Panc1 (cell line): ENCODE measurements around the gene DDAH1. TPM values are rescaled to one million over a fixed set of nuclear protein-coding genes. Genes with fewer than 3 reads are reported as not detected.

Source experiments
- ATAC-seq: fragments of 200-7000 bp; cut with Tn5 transposase; 2 replicates; pipeline ENCODE4 v1.9.1; 2020; ENCODE audit warnings: mild to moderate bottlenecking, moderate library complexity
- BruUV-seq: library from RNA; stranded (reverse); fragments of 400-500 nt; replicated peaks from 2 replicates; lab custom pipeline; 2021; lab: Mats Ljungman, UMichigan
- CTCF ChIA-PET: fragments of 300-600 bp; sonication (Branson Sonifier 250); formaldehyde crosslinking; loops from one replicate; lab custom pipeline; 2022; ENCODE audit warnings: antibody characterized with exemption; lab: Charles Lee
- POLR2A ChIA-PET: fragments of 300-600 bp; sonication (Branson Sonifier 250); formaldehyde crosslinking; loops from one replicate; lab custom pipeline; 2022; ENCODE audit warnings: antibody characterized with exemption; lab: Charles Lee
- DNase-seq: peaks from one replicate; pipeline ENCODE4 v3.0.0-alpha.2; 2010; ENCODE audit warnings: low read depth, low spot score
- H3K27ac ChIP-seq: 2 replicates; pipeline ENCODE4 v1.5.1; 2011; ENCODE audit warnings: mild to moderate bottlenecking, low read length, inconsistent platforms
- H3K27me3 ChIP-seq: fragments of 200-500 bp; sonication (Bioruptor generic); 2 replicates; pipeline ENCODE4 v1.6.0; 2014; ENCODE audit warnings: low read length, inconsistent platforms; ENCODE audit not compliant: control insufficient read depth, insufficient read depth
- H3K36me3 ChIP-seq: fragments of 200-500 bp; sonication (Bioruptor generic); 2 replicates; pipeline ENCODE4 v1.5.1; 2014; ENCODE audit warnings: inconsistent platforms, mild to moderate bottlenecking, low read length, moderate library complexity; ENCODE audit not compliant: control insufficient read depth, insufficient read depth
- H3K4me1 ChIP-seq: 2 replicates; pipeline ENCODE4 v1.5.1; 2011; ENCODE audit warnings: inconsistent platforms, mild to moderate bottlenecking, low read length, moderate library complexity; ENCODE audit not compliant: control insufficient read depth, insufficient read depth
- H3K4me3 ChIP-seq, 2 experiments: 2 replicates each; pipeline ENCODE4 v1.5.1; 2011 to 2012; ENCODE audit warnings: low read depth in 2 of 2, low read length in 2 of 2, mild to moderate bottlenecking in 2 of 2, inconsistent platforms in 1 of 2, moderate library complexity in 1 of 2
- H3K9me3 ChIP-seq: fragments of 200-500 bp; sonication (Bioruptor generic); 2 replicates; pipeline ENCODE4 v1.5.1; 2014; ENCODE audit warnings: low read depth, mild to moderate bottlenecking, inconsistent platforms, low read length, moderate library complexity; ENCODE audit not compliant: control insufficient read depth, insufficient read depth
- POLR2AphosphoS5 ChIP-seq: IDR thresholded peaks from 2 replicates; pipeline ENCODE4 v1.6.1; 2012; ENCODE audit warnings: mild to moderate bottlenecking, low read depth, low read length, moderate library complexity
- SIN3A ChIP-seq: IDR thresholded peaks from 2 replicates; pipeline ENCODE4 v1.6.1; 2012; ENCODE audit warnings: low read depth, mild to moderate bottlenecking, low read length, moderate library complexity, borderline replicate concordance; ENCODE audit not compliant: insufficient read depth
- TCF7L2 ChIP-seq: IDR thresholded peaks from 2 replicates; pipeline ENCODE4 v1.6.1; 2011; ENCODE audit warnings: mild to moderate bottlenecking, low read depth, low read length, inconsistent platforms
- in situ Hi-C: cut with HindIII; loops from 2 replicates; pipeline ENCODE4 v1.10.0; 2016; ENCODE audit warnings: low sequenced_read_pairs, low pct_unique_long_range_greater_than_20kb
- intact Hi-C: fragments of 100-400 bp; cut with micrococcal nuclease; formaldehyde crosslinking; loops from one replicate; pipeline ENCODE4 v1.10.0; 2022; ENCODE audit not compliant: unreplicated experiment
- total RNA-seq: library from RNA; stranded (reverse); gene quantifications from one replicate; pipeline ENCODE4 v1.2.1, GENCODE V29; 2021; ENCODE audit not compliant: unreplicated experiment
- TF ChIP-seq, protein P1 (sequence below): fragments of 450-650 bp; IDR thresholded peaks from 2 replicates; pipeline ENCODE4 v1.5.1; 2017; ENCODE audit warnings: mild to moderate bottlenecking
- TF ChIP-seq, protein P2 (sequence below), 2 experiments: IDR thresholded peaks; 2 replicates each; pipeline ENCODE4 v1.6.1; 2011 to 2012; ENCODE audit warnings: low read depth in 2 of 2, control low read depth in 1 of 2, low read length in 1 of 2, mild to moderate bottlenecking in 1 of 2, moderate library complexity in 1 of 2; ENCODE audit not compliant: insufficient read depth in 1 of 2

The DDAH1 gene
- total RNA-seq, 1 experiment from 2014 or later: 85.4 TPM

DNA sequence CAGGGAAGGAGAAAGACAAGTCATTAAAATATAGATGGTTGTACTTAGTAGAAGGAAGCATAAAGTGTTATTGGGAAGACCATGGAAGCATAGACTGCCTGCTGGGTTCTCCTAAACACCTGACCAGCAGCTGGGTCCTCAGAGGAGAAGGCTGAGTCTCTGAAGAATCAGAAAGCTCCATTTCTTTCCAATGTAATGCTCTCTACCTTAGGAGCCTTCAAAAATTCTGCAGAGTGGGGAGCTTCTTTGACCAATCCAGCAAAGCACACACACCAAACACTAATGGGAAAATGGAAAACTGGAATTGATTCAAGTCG is 167.5 kb downstream of the DDAH1 start:
- POLR2A ChIA-PET: interaction anchor here (0.6 to 2.7 kb wide), 5 partner anchors 16 to 286 kb away, joined by 3 to 16 read pairs (median 4); partner anchors contain the start of genes BCL10 and C1orf52
- H3K27ac ChIP-seq: peak overlapping the region; percentile 89
- peaks cover 42% of the 10 kb centered on the region for H3K4me1 ChIP-seq
- peak overlapping the region; percentile 1 to 37; a peak in 2 of 4 replicates for H3K4me3 ChIP-seq
- H3K27me3 ChIP-seq: no peaks in the 10 kb centered on the region
- ATAC-seq (no peak; the same call in 1 of the 2 replicates), DNase-seq (no peak)
- intact Hi-C loops: no loop called here
- TF ChIP-seq POLR2AphosphoS5 (no peak), SIN3A (no peak), TCF7L2 (no peak)
- TF ChIP-seq, protein P1, sequence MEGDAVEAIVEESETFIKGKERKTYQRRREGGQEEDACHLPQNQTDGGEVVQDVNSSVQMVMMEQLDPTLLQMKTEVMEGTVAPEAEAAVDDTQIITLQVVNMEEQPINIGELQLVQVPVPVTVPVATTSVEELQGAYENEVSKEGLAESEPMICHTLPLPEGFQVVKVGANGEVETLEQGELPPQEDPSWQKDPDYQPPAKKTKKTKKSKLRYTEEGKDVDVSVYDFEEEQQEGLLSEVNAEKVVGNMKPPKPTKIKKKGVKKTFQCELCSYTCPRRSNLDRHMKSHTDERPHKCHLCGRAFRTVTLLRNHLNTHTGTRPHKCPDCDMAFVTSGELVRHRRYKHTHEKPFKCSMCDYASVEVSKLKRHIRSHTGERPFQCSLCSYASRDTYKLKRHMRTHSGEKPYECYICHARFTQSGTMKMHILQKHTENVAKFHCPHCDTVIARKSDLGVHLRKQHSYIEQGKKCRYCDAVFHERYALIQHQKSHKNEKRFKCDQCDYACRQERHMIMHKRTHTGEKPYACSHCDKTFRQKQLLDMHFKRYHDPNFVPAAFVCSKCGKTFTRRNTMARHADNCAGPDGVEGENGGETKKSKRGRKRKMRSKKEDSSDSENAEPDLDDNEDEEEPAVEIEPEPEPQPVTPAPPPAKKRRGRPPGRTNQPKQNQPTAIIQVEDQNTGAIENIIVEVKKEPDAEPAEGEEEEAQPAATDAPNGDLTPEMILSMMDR: no peak
- TF ChIP-seq, protein P2, sequence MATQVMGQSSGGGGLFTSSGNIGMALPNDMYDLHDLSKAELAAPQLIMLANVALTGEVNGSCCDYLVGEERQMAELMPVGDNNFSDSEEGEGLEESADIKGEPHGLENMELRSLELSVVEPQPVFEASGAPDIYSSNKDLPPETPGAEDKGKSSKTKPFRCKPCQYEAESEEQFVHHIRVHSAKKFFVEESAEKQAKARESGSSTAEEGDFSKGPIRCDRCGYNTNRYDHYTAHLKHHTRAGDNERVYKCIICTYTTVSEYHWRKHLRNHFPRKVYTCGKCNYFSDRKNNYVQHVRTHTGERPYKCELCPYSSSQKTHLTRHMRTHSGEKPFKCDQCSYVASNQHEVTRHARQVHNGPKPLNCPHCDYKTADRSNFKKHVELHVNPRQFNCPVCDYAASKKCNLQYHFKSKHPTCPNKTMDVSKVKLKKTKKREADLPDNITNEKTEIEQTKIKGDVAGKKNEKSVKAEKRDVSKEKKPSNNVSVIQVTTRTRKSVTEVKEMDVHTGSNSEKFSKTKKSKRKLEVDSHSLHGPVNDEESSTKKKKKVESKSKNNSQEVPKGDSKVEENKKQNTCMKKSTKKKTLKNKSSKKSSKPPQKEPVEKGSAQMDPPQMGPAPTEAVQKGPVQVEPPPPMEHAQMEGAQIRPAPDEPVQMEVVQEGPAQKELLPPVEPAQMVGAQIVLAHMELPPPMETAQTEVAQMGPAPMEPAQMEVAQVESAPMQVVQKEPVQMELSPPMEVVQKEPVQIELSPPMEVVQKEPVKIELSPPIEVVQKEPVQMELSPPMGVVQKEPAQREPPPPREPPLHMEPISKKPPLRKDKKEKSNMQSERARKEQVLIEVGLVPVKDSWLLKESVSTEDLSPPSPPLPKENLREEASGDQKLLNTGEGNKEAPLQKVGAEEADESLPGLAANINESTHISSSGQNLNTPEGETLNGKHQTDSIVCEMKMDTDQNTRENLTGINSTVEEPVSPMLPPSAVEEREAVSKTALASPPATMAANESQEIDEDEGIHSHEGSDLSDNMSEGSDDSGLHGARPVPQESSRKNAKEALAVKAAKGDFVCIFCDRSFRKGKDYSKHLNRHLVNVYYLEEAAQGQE (IDR thresholded peaks at IDR 0.05; ENCODE audit: insufficient read depth in 1 of 2, low read depth in 2 of 2, low read length in 1 of 2): no peak
- BruUV-seq: TSS peak; percentile 99
- in situ Hi-C loops: no loop called here
- CTCF ChIA-PET: interaction anchor here (0.6 to 0.8 kb wide), 2 partner anchors 37 to 327 kb away, joined by 3 read pairs; no protein-coding TSS in a partner anchor
- no peaks in the 10 kb centered on the region for H3K9me3 ChIP-seq
- no peaks in the 10 kb centered on the region for H3K36me3 ChIP-seq

DNA sequence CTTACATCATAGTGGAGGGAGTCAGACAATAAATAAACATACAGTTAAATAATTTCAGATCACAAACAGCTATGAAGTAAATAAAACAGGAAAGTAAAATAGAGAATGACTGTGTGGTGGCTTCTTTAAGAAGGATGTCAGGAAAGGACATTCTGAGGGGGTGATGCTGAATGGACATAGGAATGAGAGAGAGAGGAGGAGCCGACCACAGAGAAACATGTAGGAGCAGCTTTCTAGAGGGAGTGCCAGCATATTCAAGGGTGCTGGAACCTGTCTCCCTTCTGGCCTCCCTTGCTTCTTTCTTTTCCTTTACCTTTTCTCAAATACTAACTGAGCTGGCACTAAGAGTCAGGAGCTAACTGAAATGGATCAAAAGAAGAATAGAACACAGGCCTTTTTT is 168.0 kb downstream of the DDAH1 start:
- peak overlapping the region; percentile 89 for H3K27ac ChIP-seq
- no peak for TF ChIP-seq TCF7L2
- TF ChIP-seq, protein P1: no peak
- TF ChIP-seq, protein P2 (IDR thresholded peaks at IDR 0.05; ENCODE audit: insufficient read depth in 1 of 2, low read depth in 2 of 2, low read length in 1 of 2): no peak
- TF ChIP-seq POLR2AphosphoS5: no peak
- no peak for TF ChIP-seq SIN3A
- ChIA-PET POLR2A (interaction anchor here (0.6 to 2.7 kb wide), 5 partner anchors 15 to 287 kb away, joined by 3 to 16 read pairs (median 4); partner anchors contain the start of genes BCL10 and C1orf52), CTCF (interaction anchor here (0.6 to 1.6 kb wide), 4 partner anchors 11 to 333 kb away, joined by 3 to 7 read pairs (median 3); no protein-coding TSS in a partner anchor)
- no peak overlapping the region for H3K4me3 ChIP-seq
- in situ Hi-C loops (no loop called here), intact Hi-C loops (no loop called here)
- no peaks in the 10 kb centered on the region for H3K9me3 ChIP-seq
- H3K4me1 ChIP-seq: peaks cover 42% of the 10 kb centered on the region
- no peaks in the 10 kb centered on the region for H3K36me3 ChIP-seq
- H3K27me3 ChIP-seq: no peaks in the 10 kb centered on the region
- BruUV-seq: no TSS peak
- no peak for DNase-seq
- no peak for ATAC-seq
